Ovary (tissue), 9 donors: ENCODE measurements around the gene TNRC6C. TPM values are rescaled to one million over a fixed set of nuclear protein-coding genes. Genes with fewer than 3 reads are reported as not detected.

ENCODE experiments used
- DNase-seq, 5 donors: peaks; one replicate each; pipeline ENCODE4 v3.0.0-alpha.2; 2019 to 2020
- H3K27ac ChIP-seq, 2 donors: fragments of 200-600 bp; one replicate each; pipeline versions ENCODE4 v1.5.1 to v1.8.0; 2019 to 2022
- H3K27me3 ChIP-seq: fragments of 200-600 bp; one replicate; pipeline ENCODE4 v1.8.0; 2022
- H3K36me3 ChIP-seq: fragments of 200-600 bp; sonication (generic); one replicate; pipeline ENCODE4 v1.5.1; 2019
- H3K4me1 ChIP-seq: one replicate; pipeline ENCODE4 v1.8.1; 2013; ENCODE audit warnings: mild to moderate bottlenecking, moderate library complexity; ENCODE audit not compliant: insufficient read depth
- H3K4me3 ChIP-seq: fragments of 200-600 bp; sonication (generic); one replicate; pipeline ENCODE4 v1.5.1; 2017
- H3K9me3 ChIP-seq, 2 donors: fragments of 200-600 bp in 1 of 2; sonication (generic) in 1 of 2; one replicate each; pipeline versions ENCODE4 v1.5.1 to v1.8.1; 2013 to 2019; ENCODE audit warnings: mild to moderate bottlenecking in 1 of 2, moderate library complexity in 1 of 2
- EP300 ChIP-seq: sonication (generic); formaldehyde crosslinking; IDR thresholded peaks from one replicate; pipeline ENCODE4 v1.6.1; 2017; ENCODE audit warnings: antibody characterized with exemption
- POLR2A ChIP-seq: fragments of 450-650 bp; IDR thresholded peaks from one replicate; pipeline ENCODE4 v1.6.1; 2017; ENCODE audit warnings: antibody characterized with exemption, mild to moderate bottlenecking, moderate library complexity
- WGBS, 3 donors: extraction: QIAGEN DNeasy Blood & Tissue Kit in 1 of 3; methylation state at CpG; one replicate each; pipeline versions ENCODE4 v1.1.5 to v1.1.7; 2013 to 2017; 5-methylcytosine and 5-hydroxymethylcytosine counted together
- intact Hi-C, 4 donors: fragments of 100-400 bp; cut with DNase I; formaldehyde crosslinking; loops; one replicate each; pipeline versions ENCODE4 v1.11.0 to v1.15.1; 2022 to 2023
- polyA plus RNA-seq, 2 donors: library from polyadenylated mRNA; stranded (reverse); fragments of 200-250 nt in 1 of 2; fragments of 350-450 nt in 1 of 2; fragmentation: Illumina TruSeq in 1 of 2; extraction: RNeasy Lipid Tissue Mini Kit (QIAGEN cat#74804) in 1 of 2; gene quantifications; one replicate each; pipeline ENCODE4 v1.2.3, GENCODE V29; 2013 to 2014
- total RNA-seq, 7 donors: library from RNA; depleted of rRNA in 2 of 7; stranded (reverse); fragments of >200 nt in 2 of 7; fragmentation: NEBNext Ultra II Directional in 3 of 7; extraction: Animal tissue kit (Norgen Biotek cat#: 25700) in 3 of 7; gene quantifications; one replicate each; pipeline versions ENCODE4 v1.1.0 to v1.2.4, GENCODE V29; 2016 to 2023
- TF ChIP-seq, protein P1 (sequence below), 3 donors: fragments of 450-650 bp in 2 of 3; fragments of 200-600 bp in 1 of 3; IDR thresholded peaks; one replicate each; pipeline versions ENCODE4 v1.5.1 to v1.8.0; 2016 to 2022; ENCODE audit warnings: antibody characterized with exemption in 3 of 3, mild to moderate bottlenecking in 1 of 3
- donor health status: DM: no; HTN: no; CAD: no; lungs with moderate emphysema.
- donor health status: DM: no; HTN: no; CAD: no.
- donor health status: Bipolar disorder and iron deficiency.
- donor health status: DM: yes; HTN: yes; CAD: no.
- donor health status: DM: no; HTN: no; CAD: no.
- donor health status: DM: yes; HTN: yes; CAD: no.

TNRC6C gene
- total and polyA plus RNA-seq, 9 donors: 8.7 to 45.3 (median 32.5) TPM

DNA sequence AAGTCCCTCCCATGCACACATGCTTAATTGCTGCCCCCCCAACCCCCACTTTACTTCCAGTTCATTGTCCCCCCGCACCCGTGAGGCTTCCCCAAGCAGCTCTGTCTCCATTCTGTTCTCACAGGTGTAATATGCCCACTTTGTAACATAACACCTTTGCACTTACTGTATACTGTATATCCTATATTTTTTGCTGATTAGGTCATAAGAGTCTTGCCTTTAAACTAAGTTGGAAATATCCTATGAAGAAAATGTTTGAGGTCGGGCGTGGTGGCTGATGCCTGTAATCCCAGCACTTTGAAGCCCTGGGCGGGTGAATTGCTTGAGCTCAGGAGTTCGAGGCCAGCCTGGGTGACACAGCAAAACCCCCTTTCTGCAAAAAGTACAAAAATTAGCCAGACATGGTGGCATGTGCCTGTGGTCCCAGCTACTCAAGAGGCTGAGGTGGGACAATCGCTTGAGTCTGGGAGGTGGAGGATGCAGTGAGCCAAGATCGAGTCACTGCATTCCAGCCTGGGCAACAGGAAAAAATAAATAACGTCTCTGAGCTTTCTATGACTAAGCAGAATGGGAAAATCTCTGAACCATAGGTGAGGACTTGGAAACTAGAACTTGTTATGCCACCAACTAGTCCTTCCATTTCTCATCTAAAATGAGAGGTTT lies 76.1 kb downstream of the TNRC6C start:
- H3K36me3 ChIP-seq: no peaks in the 10 kb centered on the region
- DNase-seq: no peak
- TF ChIP-seq EP300 (no peak), POLR2A (no peak)
- TF ChIP-seq, protein P1, sequence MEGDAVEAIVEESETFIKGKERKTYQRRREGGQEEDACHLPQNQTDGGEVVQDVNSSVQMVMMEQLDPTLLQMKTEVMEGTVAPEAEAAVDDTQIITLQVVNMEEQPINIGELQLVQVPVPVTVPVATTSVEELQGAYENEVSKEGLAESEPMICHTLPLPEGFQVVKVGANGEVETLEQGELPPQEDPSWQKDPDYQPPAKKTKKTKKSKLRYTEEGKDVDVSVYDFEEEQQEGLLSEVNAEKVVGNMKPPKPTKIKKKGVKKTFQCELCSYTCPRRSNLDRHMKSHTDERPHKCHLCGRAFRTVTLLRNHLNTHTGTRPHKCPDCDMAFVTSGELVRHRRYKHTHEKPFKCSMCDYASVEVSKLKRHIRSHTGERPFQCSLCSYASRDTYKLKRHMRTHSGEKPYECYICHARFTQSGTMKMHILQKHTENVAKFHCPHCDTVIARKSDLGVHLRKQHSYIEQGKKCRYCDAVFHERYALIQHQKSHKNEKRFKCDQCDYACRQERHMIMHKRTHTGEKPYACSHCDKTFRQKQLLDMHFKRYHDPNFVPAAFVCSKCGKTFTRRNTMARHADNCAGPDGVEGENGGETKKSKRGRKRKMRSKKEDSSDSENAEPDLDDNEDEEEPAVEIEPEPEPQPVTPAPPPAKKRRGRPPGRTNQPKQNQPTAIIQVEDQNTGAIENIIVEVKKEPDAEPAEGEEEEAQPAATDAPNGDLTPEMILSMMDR (IDR thresholded peaks at IDR 0.05): no peak
- no peak overlapping the region for H3K4me3 ChIP-seq
- peaks cover 2% of the 10 kb centered on the region for H3K4me1 ChIP-seq
- H3K27me3 ChIP-seq: no peaks in the 10 kb centered on the region
- H3K27ac ChIP-seq: no peak overlapping the region
- 87 to 90% (median 88%) methylated on average over 9 of the region's 9 CpGs for WGBS, 3 donors
- intact Hi-C loops: no loop called here
- H3K9me3 ChIP-seq: no peaks in the 10 kb centered on the region

- Histone ChIP-seq H3K4me1 (no peaks in the 10 kb centered on the region), H3K27me3 (no peaks in the 10 kb centered on the region), H3K9me3 (no peaks in the 10 kb centered on the region), H3K4me3 (no peak overlapping the region), H3K36me3 (no peaks in the 10 kb centered on the region), H3K27ac (no peak overlapping the region)
- intact Hi-C loops: no loop called here
- 90 to 91% (median 90%) methylated on average over 7 of the region's 7 CpGs for WGBS, 3 donors
- DNase-seq: no peak
- TF ChIP-seq POLR2A (no peak), EP300 (no peak)
- TF ChIP-seq, protein P1 (IDR thresholded peaks at IDR 0.05): no peak
Observed at GRCh38 chr17:78037280-78037679, 78.8 kb downstream of the TNRC6C start.

DNA sequence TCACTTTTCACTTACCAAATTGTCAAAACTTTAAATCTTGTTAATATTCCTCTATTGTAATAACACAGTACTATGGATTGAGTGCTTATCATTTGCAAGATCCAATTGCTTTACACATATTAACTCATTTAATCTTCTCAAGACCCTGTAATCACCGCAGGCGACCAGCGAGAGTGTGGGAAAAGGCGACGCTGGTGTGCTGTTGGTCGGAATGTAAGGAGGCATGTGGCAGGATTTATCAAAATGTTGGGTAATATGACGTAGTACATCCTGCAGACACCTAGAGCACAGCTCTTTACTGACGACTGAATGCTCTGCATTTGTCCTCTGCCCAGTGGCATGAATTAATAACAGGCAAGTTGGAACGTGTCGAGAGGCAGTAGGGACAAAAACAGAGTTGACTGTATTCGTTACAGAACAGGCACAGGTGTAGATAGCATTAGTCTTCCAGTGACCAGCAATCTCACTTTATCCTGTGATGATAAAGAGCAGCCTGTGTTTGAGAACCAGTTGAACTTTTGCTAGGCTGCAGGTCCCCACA lies 80.3 kb downstream of the TNRC6C start:
- Histone ChIP-seq H3K27me3 (no peaks in the 10 kb centered on the region), H3K4me1 (no peaks in the 10 kb centered on the region), H3K9me3 (no peaks in the 10 kb centered on the region), H3K4me3 (no peak overlapping the region), H3K36me3 (no peaks in the 10 kb centered on the region), H3K27ac (no peak overlapping the region)
- TF ChIP-seq EP300 (no peak), POLR2A (no peak)
- TF ChIP-seq, protein P1 (IDR thresholded peaks at IDR 0.05): no peak
- DNase-seq: no peak
- intact Hi-C loops: no loop called here
- 95 to 96% (median 95%) methylated on average over 11 of the region's 11 CpGs for WGBS, 3 donors

DNA sequence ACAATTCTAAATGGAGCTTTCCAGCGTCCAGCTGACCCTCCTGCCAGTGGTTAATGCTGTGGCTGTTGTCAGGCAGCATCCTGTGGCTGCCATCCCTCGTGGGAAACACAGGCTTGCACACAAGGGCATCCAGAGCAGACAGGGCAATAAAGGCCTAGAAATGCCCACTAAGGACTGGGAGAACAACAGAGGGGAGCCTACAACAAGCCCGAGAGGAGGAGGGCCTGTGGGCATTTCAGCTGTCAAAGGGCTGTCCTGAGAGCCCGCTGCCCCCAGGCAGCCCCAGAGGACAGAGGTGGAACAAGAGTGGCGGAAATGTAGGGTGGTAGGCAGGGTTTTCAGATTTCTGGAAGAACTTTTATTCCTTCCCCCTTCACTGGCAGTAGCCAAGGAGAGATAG lies 81.1 kb downstream of the TNRC6C start:
- no peaks in the 10 kb centered on the region for H3K4me1 ChIP-seq
- no peaks in the 10 kb centered on the region for H3K27me3 ChIP-seq
- H3K9me3 ChIP-seq: no peaks in the 10 kb centered on the region
- no peaks in the 10 kb centered on the region for H3K36me3 ChIP-seq
- no peak for DNase-seq
- TF ChIP-seq POLR2A: no peak
- TF ChIP-seq EP300: no peak
- TF ChIP-seq, protein P1 (IDR thresholded peaks at IDR 0.05): no peak
- no peak overlapping the region for H3K4me3 ChIP-seq
- H3K27ac ChIP-seq: no peak overlapping the region
- 91 to 93% (median 93%) methylated on average over 5 of the region's 5 CpGs for WGBS, 3 donors
- intact Hi-C loops: no loop called here
